ENCODE data around the gene HHAT. TPM values are rescaled to one million over a fixed set of nuclear protein-coding genes. Genes with fewer than 3 reads are reported as not detected.

Gene HHAT
- total and polyA plus RNA-seq, 9 of the 15 experiments (the other 6 are each of a cell fraction or from before 2014, with no cell fraction given), result 0.07 to 0.16 (median 0.13) TPM; not detected in 1

DNA sequence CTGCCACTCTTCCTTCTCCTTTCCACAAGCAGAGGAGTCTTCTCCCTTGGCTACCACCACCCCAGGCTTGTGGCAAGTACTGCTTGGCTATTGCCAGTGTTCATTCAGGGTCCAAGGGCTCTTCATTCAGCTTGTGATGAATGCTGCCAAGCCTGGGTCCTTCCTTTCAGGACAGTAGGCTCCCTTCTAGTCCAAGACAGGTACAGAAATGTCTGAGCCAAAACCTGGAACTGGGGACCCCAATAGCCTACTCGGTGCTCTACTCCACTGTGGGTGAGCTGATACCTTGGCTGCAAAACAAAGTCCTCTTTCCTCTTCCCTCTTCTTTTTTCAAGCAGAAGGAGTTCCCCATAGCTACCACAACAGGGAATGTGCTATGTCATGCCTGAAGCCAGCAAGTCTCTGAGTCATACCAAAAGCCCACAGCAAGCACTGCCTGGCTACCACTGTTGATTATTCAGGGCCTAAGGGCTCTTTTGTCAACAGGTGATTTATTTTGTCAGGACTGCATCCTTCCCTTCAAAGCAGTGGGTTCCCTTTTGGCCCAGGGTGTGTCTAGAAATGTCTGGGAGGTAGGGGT is 268.9 kb downstream of the HHAT start:
- Histone ChIP-seq H3K27me3 (ENCODE audit: control insufficient read depth in 2 of 2, insufficient read depth in 2 of 2, low read length in 2 of 2) (no peaks in the 10 kb centered on the region), H3K9me1 (ENCODE audit: control insufficient read depth, insufficient read depth, low read length) (no peaks in the 10 kb centered on the region), H4K20me1 (replicated peaks; ENCODE audit: control insufficient read depth, insufficient read depth, low read length) (no peaks in the 10 kb centered on the region), H2AFZ (ENCODE audit: low read depth, low read length) (no peak overlapping the region; the same call in 1 of the 2 replicates), H3K9me3 (replicated peaks; ENCODE audit: control insufficient read depth, insufficient read depth, low read depth, low read length) (no peaks in the 10 kb centered on the region), H3K4me3 (no peak overlapping the region), H3K4me2 (ENCODE audit: insufficient read depth, low read length) (no peak overlapping the region), H3K27ac (ENCODE audit: extremely low read depth, low read depth, low read length) (peak overlapping the region; percentile 65; the same call in 2 of the 3 replicates), H3K36me3 (ENCODE audit: control insufficient read depth, insufficient read depth, low read length) (no peaks in the 10 kb centered on the region), H3K4me1 (replicated peaks in 1 of 2; ENCODE audit: control insufficient read depth in 2 of 2, insufficient read depth in 2 of 2, low read length in 2 of 2) (peaks cover 0 to 9% of the 10 kb centered on the region in 2 experiments; a peak in 2 of 5 replicates), H3K9ac (ENCODE audit: insufficient read depth in 1 of 2, low read depth in 2 of 2, low read length in 2 of 2) (no peak overlapping the region), H3K79me2 (ENCODE audit: control insufficient read depth, insufficient read depth, low read length) (no peaks in the 10 kb centered on the region)
- peak in 2 of 4 experiments; percentile 14 to 55 for DNase-seq (ENCODE audit: extremely low read depth in 1 of 4, low spot score in 3 of 4)
- peak; percentile 93 for ATAC-seq
- intact Hi-C loops (cut with micrococcal nuclease), result no loop called here
- POLR2A ChIA-PET, result interaction anchor here (0.8 kb wide), 1 partner anchor 11 kb away, joined by 6 read pairs; no protein-coding TSS in a partner anchor
- in situ Hi-C loops (cut with MboI), result loop anchor here (10.0 to 25.0 kb wide), 2 partner anchors 537 to 1065 kb away; partner anchors contain the start of gene KCNH1
- CTCF ChIA-PET (ENCODE audit: low intra/inter-chr PET ratio), result no interaction called here
- WGBS (ENCODE audit: insufficient coverage, low coverage, missing lambda C conversion rate), result 0% methylated on average over 1 of the region's 1 CpG
- BruUV-seq (replicated peaks), result no TSS peak
- FAIRE-seq, result peak; percentile 85
- TF ChIP-seq, protein P1, sequence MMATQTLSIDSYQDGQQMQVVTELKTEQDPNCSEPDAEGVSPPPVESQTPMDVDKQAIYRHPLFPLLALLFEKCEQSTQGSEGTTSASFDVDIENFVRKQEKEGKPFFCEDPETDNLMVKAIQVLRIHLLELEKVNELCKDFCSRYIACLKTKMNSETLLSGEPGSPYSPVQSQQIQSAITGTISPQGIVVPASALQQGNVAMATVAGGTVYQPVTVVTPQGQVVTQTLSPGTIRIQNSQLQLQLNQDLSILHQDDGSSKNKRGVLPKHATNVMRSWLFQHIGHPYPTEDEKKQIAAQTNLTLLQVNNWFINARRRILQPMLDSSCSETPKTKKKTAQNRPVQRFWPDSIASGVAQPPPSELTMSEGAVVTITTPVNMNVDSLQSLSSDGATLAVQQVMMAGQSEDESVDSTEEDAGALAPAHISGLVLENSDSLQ (IDR thresholded peaks at IDR 0.05), result peak; percentile 32; the same call in 1 of the 2 replicates
- TF ChIP-seq CTBP1 (IDR thresholded peaks at IDR 0.05; ENCODE audit: borderline replicate concordance) (peak; percentile 57), TBP (optimal IDR thresholded peaks at IDR 0.05; ENCODE audit: low read depth, low read length) (no peak), RFX1 (IDR thresholded peaks at IDR 0.05) (peak; percentile 44; the same call in 1 of the 2 replicates), FOXJ2 (tag; IDR thresholded peaks at IDR 0.05) (0 out of 2 replicates have a peak, but pooled peaks have one; percentile 34), PHF21A (IDR thresholded peaks at IDR 0.05; ENCODE audit: borderline replicate concordance, low read depth) (no peak), BACH1 (tag; IDR thresholded peaks at IDR 0.05) (peak; percentile 88; the same call in 1 of the 2 replicates), ZNF316 (IDR thresholded peaks at IDR 0.05) (peak; percentile 85), PYGO2 (tag; IDR thresholded peaks at IDR 0.05) (no peak), ATF1 (CRISPR knock-in tag; IDR thresholded peaks at IDR 0.05) (no peak), ATF1 (tag; IDR thresholded peaks at IDR 0.05) (0 out of 2 replicates have a peak, but pooled peaks have one; percentile 13), ZNF695 (CRISPR knock-in tag; IDR thresholded peaks at IDR 0.05) (no peak), NFE2 (IDR thresholded peaks at IDR 0.05; ENCODE audit: low read depth) (peak; percentile 96)
- TF ChIP-seq, protein P2, sequence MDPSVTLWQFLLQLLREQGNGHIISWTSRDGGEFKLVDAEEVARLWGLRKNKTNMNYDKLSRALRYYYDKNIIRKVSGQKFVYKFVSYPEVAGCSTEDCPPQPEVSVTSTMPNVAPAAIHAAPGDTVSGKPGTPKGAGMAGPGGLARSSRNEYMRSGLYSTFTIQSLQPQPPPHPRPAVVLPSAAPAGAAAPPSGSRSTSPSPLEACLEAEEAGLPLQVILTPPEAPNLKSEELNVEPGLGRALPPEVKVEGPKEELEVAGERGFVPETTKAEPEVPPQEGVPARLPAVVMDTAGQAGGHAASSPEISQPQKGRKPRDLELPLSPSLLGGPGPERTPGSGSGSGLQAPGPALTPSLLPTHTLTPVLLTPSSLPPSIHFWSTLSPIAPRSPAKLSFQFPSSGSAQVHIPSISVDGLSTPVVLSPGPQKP (CRISPR knock-in tag; IDR thresholded peaks at IDR 0.05), result no peak
- TF ChIP-seq, protein P3, sequence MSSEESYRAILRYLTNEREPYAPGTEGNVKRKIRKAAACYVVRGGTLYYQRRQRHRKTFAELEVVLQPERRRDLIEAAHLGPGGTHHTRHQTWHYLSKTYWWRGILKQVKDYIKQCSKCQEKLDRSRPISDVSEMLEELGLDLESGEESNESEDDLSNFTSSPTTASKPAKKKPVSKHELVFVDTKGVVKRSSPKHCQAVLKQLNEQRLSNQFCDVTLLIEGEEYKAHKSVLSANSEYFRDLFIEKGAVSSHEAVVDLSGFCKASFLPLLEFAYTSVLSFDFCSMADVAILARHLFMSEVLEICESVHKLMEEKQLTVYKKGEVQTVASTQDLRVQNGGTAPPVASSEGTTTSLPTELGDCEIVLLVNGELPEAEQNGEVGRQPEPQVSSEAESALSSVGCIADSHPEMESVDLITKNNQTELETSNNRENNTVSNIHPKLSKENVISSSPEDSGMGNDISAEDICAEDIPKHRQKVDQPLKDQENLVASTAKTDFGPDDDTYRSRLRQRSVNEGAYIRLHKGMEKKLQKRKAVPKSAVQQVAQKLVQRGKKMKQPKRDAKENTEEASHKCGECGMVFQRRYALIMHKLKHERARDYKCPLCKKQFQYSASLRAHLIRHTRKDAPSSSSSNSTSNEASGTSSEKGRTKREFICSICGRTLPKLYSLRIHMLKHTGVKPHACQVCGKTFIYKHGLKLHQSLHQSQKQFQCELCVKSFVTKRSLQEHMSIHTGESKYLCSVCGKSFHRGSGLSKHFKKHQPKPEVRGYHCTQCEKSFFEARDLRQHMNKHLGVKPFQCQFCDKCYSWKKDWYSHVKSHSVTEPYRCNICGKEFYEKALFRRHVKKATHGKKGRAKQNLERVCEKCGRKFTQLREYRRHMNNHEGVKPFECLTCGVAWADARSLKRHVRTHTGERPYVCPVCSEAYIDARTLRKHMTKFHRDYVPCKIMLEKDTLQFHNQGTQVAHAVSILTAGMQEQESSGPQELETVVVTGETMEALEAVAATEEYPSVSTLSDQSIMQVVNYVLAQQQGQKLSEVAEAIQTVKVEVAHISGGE (CRISPR knock-in tag; IDR thresholded peaks at IDR 0.05), result no peak; a peak in 1 of 6 replicates
- TF ChIP-seq, protein P4, sequence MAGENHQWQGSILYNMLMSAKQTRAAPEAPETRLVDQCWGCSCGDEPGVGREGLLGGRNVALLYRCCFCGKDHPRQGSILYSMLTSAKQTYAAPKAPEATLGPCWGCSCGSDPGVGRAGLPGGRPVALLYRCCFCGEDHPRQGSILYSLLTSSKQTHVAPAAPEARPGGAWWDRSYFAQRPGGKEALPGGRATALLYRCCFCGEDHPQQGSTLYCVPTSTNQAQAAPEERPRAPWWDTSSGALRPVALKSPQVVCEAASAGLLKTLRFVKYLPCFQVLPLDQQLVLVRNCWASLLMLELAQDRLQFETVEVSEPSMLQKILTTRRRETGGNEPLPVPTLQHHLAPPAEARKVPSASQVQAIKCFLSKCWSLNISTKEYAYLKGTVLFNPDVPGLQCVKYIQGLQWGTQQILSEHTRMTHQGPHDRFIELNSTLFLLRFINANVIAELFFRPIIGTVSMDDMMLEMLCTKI (IDR thresholded peaks at IDR 0.05; ENCODE audit: partially characterized antibody), result no peak
